Ishikawa (cell line): Measurements from ENCODE around the gene OLR1.

Experiments
- CEBPB ChIP-seq: IDR thresholded peaks from 2 replicates; pipeline ENCODE4 v1.6.1; 2012
- CREB1 ChIP-seq: IDR thresholded peaks from 2 replicates; pipeline ENCODE4 v1.6.1; 2012; ENCODE audit warnings: low read depth
- EP300 ChIP-seq: IDR thresholded peaks from 2 replicates; pipeline ENCODE4 v1.6.1; 2012; ENCODE audit warnings: borderline replicate concordance
- TAF1 ChIP-seq: IDR thresholded peaks from 2 replicates; pipeline ENCODE4 v1.6.1; 2012; ENCODE audit warnings: low read depth, mild to moderate bottlenecking
- ZBTB7A ChIP-seq: IDR thresholded peaks from 2 replicates; pipeline ENCODE4 v1.6.1; 2012; ENCODE audit warnings: low read depth
- TF ChIP-seq, protein P1 (sequence below): IDR thresholded peaks from 2 replicates; pipeline ENCODE4 v1.6.1; 2012; ENCODE audit warnings: low read depth, mild to moderate bottlenecking
- TF ChIP-seq, protein P2 (sequence below): IDR thresholded peaks from 2 replicates; pipeline ENCODE4 v1.6.1; 2012
- TF ChIP-seq, protein P3 (sequence below): IDR thresholded peaks from 2 replicates; pipeline ENCODE4 v1.6.1; 2012

DNA sequence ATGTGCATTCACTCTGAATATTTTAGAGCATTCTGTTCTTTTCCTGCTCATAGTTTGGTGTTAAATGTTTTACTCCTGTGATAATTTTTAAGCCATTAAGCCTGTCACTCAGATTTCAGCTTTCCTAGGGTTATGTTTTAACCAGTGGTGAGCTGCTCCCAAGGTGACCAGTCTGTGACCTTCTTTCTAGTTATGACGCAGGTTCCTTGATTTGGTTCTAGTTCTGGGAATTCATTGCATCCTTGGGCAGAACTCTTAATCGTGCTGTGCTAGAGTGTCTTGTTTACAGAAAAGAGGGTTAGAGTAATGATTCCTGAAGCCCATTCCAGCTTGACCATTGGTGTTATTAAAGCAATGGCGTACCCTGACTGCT, 42.9 kb upstream of the OLR1 start:
- no peak for TF ChIP-seq TAF1
- TF ChIP-seq CREB1, result no peak
- TF ChIP-seq, protein P1, sequence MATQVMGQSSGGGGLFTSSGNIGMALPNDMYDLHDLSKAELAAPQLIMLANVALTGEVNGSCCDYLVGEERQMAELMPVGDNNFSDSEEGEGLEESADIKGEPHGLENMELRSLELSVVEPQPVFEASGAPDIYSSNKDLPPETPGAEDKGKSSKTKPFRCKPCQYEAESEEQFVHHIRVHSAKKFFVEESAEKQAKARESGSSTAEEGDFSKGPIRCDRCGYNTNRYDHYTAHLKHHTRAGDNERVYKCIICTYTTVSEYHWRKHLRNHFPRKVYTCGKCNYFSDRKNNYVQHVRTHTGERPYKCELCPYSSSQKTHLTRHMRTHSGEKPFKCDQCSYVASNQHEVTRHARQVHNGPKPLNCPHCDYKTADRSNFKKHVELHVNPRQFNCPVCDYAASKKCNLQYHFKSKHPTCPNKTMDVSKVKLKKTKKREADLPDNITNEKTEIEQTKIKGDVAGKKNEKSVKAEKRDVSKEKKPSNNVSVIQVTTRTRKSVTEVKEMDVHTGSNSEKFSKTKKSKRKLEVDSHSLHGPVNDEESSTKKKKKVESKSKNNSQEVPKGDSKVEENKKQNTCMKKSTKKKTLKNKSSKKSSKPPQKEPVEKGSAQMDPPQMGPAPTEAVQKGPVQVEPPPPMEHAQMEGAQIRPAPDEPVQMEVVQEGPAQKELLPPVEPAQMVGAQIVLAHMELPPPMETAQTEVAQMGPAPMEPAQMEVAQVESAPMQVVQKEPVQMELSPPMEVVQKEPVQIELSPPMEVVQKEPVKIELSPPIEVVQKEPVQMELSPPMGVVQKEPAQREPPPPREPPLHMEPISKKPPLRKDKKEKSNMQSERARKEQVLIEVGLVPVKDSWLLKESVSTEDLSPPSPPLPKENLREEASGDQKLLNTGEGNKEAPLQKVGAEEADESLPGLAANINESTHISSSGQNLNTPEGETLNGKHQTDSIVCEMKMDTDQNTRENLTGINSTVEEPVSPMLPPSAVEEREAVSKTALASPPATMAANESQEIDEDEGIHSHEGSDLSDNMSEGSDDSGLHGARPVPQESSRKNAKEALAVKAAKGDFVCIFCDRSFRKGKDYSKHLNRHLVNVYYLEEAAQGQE, result no peak
- TF ChIP-seq, protein P2, sequence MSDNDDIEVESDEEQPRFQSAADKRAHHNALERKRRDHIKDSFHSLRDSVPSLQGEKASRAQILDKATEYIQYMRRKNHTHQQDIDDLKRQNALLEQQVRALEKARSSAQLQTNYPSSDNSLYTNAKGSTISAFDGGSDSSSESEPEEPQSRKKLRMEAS, result no peak
- no peak for TF ChIP-seq CEBPB
- TF ChIP-seq ZBTB7A, result no peak
- no peak for TF ChIP-seq EP300
- TF ChIP-seq, protein P3, sequence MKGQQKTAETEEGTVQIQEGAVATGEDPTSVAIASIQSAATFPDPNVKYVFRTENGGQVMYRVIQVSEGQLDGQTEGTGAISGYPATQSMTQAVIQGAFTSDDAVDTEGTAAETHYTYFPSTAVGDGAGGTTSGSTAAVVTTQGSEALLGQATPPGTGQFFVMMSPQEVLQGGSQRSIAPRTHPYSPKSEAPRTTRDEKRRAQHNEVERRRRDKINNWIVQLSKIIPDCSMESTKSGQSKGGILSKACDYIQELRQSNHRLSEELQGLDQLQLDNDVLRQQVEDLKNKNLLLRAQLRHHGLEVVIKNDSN, result no peak
